Left ventricle myocardium inferior (tissue), 1 donor: ENCODE results near the gene OSBPL3. TPM values are rescaled to one million over a fixed set of nuclear protein-coding genes. Genes with fewer than 3 reads are reported as not detected.

Experiments used
- DNase-seq: peaks from one replicate; pipeline ENCODE4 v3.0.0-alpha.2; 2020
- H3K27ac ChIP-seq: fragments of 200-600 bp; replicated peaks from 2 replicates; pipeline ENCODE4 v1.8.0; 2021
- H3K27me3 ChIP-seq: fragments of 200-600 bp; 2 replicates; pipeline ENCODE4 v1.8.0; 2021; ENCODE audit warnings: low read depth
- H3K36me3 ChIP-seq: fragments of 200-600 bp; 2 replicates; pipeline ENCODE4 v1.8.0; 2021
- H3K4me1 ChIP-seq: fragments of 200-600 bp; 2 replicates; pipeline ENCODE4 v1.8.0; 2021
- H3K4me3 ChIP-seq: fragments of 200-600 bp; 2 replicates; pipeline ENCODE4 v1.8.0; 2021; ENCODE audit warnings: mild to moderate bottlenecking, moderate library complexity
- H3K9me3 ChIP-seq: fragments of 200-600 bp; replicated peaks from 2 replicates; pipeline ENCODE4 v1.8.0; 2021
- intact Hi-C: fragments of 100-400 bp; cut with micrococcal nuclease; formaldehyde crosslinking; loops from one replicate; pipeline ENCODE4 v1.11.0; 2022
- total RNA-seq: library from RNA; stranded (reverse); fragmentation: NEBNext Ultra II Directional; extraction: Animal tissue kit (Norgen Biotek cat#: 25700); gene quantifications from one replicate; pipeline ENCODE4 v1.2.1, GENCODE V29; 2021
- TF ChIP-seq, protein P1 (sequence below): fragments of 200-600 bp; IDR thresholded peaks from 2 replicates; pipeline ENCODE4 v1.8.0; 2021; ENCODE audit warnings: antibody characterized with exemption, mild to moderate bottlenecking, borderline replicate concordance
- donor health status: DM: no; HTN: yes; CAD: no; lungs with severe emphysema.

The OSBPL3 gene
- total RNA-seq, 1 donor from 2014 or later, result 4.3 TPM

- Histone ChIP-seq H3K9me3 (no peaks in the 10 kb centered on the region), H3K4me1 (no peaks in the 10 kb centered on the region), H3K4me3 (no peak overlapping the region), H3K27ac (no peak overlapping the region), H3K36me3 (peaks cover 31% of the 10 kb centered on the region), H3K27me3 (no peaks in the 10 kb centered on the region)
- intact Hi-C loops, result no loop called here
- DNase-seq, result no peak
- TF ChIP-seq, protein P1, sequence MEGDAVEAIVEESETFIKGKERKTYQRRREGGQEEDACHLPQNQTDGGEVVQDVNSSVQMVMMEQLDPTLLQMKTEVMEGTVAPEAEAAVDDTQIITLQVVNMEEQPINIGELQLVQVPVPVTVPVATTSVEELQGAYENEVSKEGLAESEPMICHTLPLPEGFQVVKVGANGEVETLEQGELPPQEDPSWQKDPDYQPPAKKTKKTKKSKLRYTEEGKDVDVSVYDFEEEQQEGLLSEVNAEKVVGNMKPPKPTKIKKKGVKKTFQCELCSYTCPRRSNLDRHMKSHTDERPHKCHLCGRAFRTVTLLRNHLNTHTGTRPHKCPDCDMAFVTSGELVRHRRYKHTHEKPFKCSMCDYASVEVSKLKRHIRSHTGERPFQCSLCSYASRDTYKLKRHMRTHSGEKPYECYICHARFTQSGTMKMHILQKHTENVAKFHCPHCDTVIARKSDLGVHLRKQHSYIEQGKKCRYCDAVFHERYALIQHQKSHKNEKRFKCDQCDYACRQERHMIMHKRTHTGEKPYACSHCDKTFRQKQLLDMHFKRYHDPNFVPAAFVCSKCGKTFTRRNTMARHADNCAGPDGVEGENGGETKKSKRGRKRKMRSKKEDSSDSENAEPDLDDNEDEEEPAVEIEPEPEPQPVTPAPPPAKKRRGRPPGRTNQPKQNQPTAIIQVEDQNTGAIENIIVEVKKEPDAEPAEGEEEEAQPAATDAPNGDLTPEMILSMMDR, result no peak
These were observed 115.7 kb downstream of the OSBPL3 start for GRCh38 chr7:24864214-24864817.

GRCh38 chr7:24863626-24864025, 116.4 kb downstream of the OSBPL3 start:
- no peak overlapping the region for H3K4me3 ChIP-seq
- no peaks in the 10 kb centered on the region for H3K4me1 ChIP-seq
- DNase-seq, result no peak
- intact Hi-C loops, result no loop called here
- no peaks in the 10 kb centered on the region for H3K27me3 ChIP-seq
- H3K9me3 ChIP-seq, result no peaks in the 10 kb centered on the region
- H3K36me3 ChIP-seq, result peaks cover 34% of the 10 kb centered on the region
- TF ChIP-seq, protein P1, result no peak
- no peak overlapping the region for H3K27ac ChIP-seq

- H3K27me3 ChIP-seq, result no peaks in the 10 kb centered on the region
- peaks cover 38% of the 10 kb centered on the region for H3K36me3 ChIP-seq
- intact Hi-C loops, result no loop called here
- no peaks in the 10 kb centered on the region for H3K4me1 ChIP-seq
- no peak for DNase-seq
- H3K27ac ChIP-seq, result no peak overlapping the region
- no peak overlapping the region for H3K4me3 ChIP-seq
- H3K9me3 ChIP-seq, result no peaks in the 10 kb centered on the region
- TF ChIP-seq, protein P1, result no peak
These were observed 117.5 kb downstream of the OSBPL3 start for GRCh38 chr7:24862461-24862860.

- Histone ChIP-seq H3K27ac (no peak overlapping the region), H3K4me1 (no peaks in the 10 kb centered on the region), H3K9me3 (no peaks in the 10 kb centered on the region), H3K36me3 (peaks cover 38% of the 10 kb centered on the region), H3K27me3 (no peaks in the 10 kb centered on the region), H3K4me3 (no peak overlapping the region)
- TF ChIP-seq, protein P1, result no peak
- DNase-seq, result no peak
- intact Hi-C loops, result no loop called here
These were observed 118.6 kb downstream of the OSBPL3 start for GRCh38 chr7:24861336-24861735.

DNA sequence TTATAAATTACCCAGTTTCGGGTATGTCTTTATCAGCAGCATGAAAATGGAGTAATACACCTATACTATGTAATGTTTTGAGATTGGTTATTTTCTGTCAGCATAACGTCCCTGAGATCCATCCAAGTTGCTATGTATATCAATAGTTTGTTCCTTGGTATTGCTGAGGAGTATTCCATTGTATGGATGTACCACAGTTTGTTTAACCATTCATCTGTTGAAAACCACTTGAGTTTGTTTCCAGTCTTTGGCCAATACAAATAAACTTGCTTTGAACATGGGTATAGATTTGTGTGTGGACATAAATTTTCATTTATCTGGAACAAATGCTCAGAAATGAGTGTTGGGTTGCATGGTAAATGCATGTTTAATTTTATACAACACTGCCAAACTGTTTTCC, 119.4 kb downstream of the OSBPL3 start:
- Histone ChIP-seq H3K36me3 (peaks cover 33% of the 10 kb centered on the region), H3K4me3 (no peak overlapping the region), H3K27me3 (no peaks in the 10 kb centered on the region), H3K4me1 (no peaks in the 10 kb centered on the region), H3K27ac (no peak overlapping the region), H3K9me3 (no peaks in the 10 kb centered on the region)
- intact Hi-C loops, result no loop called here
- TF ChIP-seq, protein P1, result no peak
- DNase-seq, result no peak
